HL-60 (cell line): Measurements from ENCODE around the gene ACTA2.

Experiments
- DNase-seq, 2 experiments: peaks; one replicate each; pipeline ENCODE4 v3.0.0-alpha.2; 2010 to 2020; ENCODE audit warnings: low read depth in 1 of 2, low spot score in 1 of 2
- H3K27ac ChIP-seq: fragments of 250-450 bp; sonication (Bioruptor Pico); replicated peaks from 2 replicates; pipeline ENCODE4 v1.5.1; 2020; ENCODE audit warnings: mild to moderate bottlenecking, moderate library complexity
- H3K27me3 ChIP-seq: fragments of 250-450 bp; sonication (Bioruptor Pico); 2 replicates; pipeline ENCODE4 v1.5.1; 2021; ENCODE audit warnings: mild to moderate bottlenecking, moderate library complexity; ENCODE audit not compliant: insufficient read depth, poor library complexity, severe bottlenecking
- H3K4me3 ChIP-seq: replicated peaks from 2 replicates; pipeline ENCODE4 v1.5.1; 2011; ENCODE audit warnings: mild to moderate bottlenecking, control low read depth, low read length; ENCODE audit not compliant: insufficient read depth
- CTCF ChIP-seq: IDR thresholded peaks from one replicate; pipeline ENCODE4 v1.5.1; 2011; ENCODE audit warnings: low read length, control low read depth, inconsistent platforms; ENCODE audit not compliant: insufficient read depth
- GABPA ChIP-seq: IDR thresholded peaks from 2 replicates; pipeline ENCODE4 v1.6.1; 2012; ENCODE audit warnings: low read depth
- POLR2AphosphoS5 ChIP-seq: IDR thresholded peaks from 2 replicates; pipeline ENCODE4 v1.6.1; 2012; ENCODE audit warnings: low read depth
- REST ChIP-seq: IDR thresholded peaks from 2 replicates; pipeline ENCODE4 v1.6.1; 2012; ENCODE audit warnings: low read depth; ENCODE audit not compliant: insufficient replicate concordance
- SPI1 ChIP-seq: IDR thresholded peaks from 2 replicates; pipeline ENCODE4 v1.6.1; 2012; ENCODE audit warnings: low read depth, mild to moderate bottlenecking, borderline replicate concordance

The ACTA2 gene

GRCh38 chr10:88949051-88949450 lies 3.5 kb downstream of the ACTA2 start:
- TF ChIP-seq REST (no peak), GABPA (no peak), SPI1 (no peak)
- H3K27ac ChIP-seq = no peak overlapping the region

GRCh38 chr10:88946965-88947590 lies 5.5 kb downstream of the ACTA2 start:
- Histone ChIP-seq H3K4me3 (no peak overlapping the region), H3K27me3 (no peaks in the 10 kb centered on the region), H3K27ac (no peak overlapping the region)
- no peak for DNase-seq
- no peak for TF ChIP-seq POLR2AphosphoS5
- no peak for TF ChIP-seq GABPA
- TF ChIP-seq REST = no peak

More at GRCh38 chr10:88949051-88949450, 3.5 kb downstream of the ACTA2 start:
- no peak overlapping the region for H3K4me3 ChIP-seq
- H3K27me3 ChIP-seq = no peaks in the 10 kb centered on the region
- no peak for DNase-seq

- Histone ChIP-seq H3K27ac (no peak overlapping the region), H3K27me3 (no peaks in the 10 kb centered on the region), H3K4me3 (no peak overlapping the region)
- TF ChIP-seq POLR2AphosphoS5 (no peak), SPI1 (no peak), GABPA (no peak), REST (no peak), CTCF (no peak)
- DNase-seq = no peak
Measured at GRCh38 chr10:88946200-88946599, 6.4 kb downstream of the ACTA2 start.

GRCh38 chr10:88944813-88945212 lies 7.8 kb downstream of the ACTA2 start:
- no peaks in the 10 kb centered on the region for H3K27me3 ChIP-seq
- TF ChIP-seq REST = no peak
- no peak for TF ChIP-seq SPI1
- TF ChIP-seq POLR2AphosphoS5 = no peak
- no peak overlapping the region for H3K27ac ChIP-seq
- no peak overlapping the region for H3K4me3 ChIP-seq
- DNase-seq = no peak
